Osteoblast (primary cell): ENCODE results near the gene ACTL7B. TPM values are rescaled to one million over a fixed set of nuclear protein-coding genes. Genes with fewer than 3 reads are reported as not detected.

Source experiments
- small RNA-seq: library from RNA; depleted of rRNA; stranded (forward); fragments of <200 nt; gene quantifications from one replicate; pipeline ENCODE3, GENCODE V24; 2012
- total RNA-seq: library from RNA; depleted of rRNA; stranded (reverse); fragments of >200 nt; gene quantifications from 2 replicates; pipeline ENCODE4 v1.2.3, GENCODE V29; 2012

ACTL7B gene
- total RNA-seq, 1 donor = not detected

Small RNAs within 50 kb of the gene (small RNA-seq; reads per million reads assigned to genes)
- gene AL359692.1 = not detected

Other genes starting within 250 kb of the ACTL7B start
- not detected in 2 replicates for gene ACTL7A, start 6.3 kb upstream of the ACTL7B start, total RNA-seq
- gene ELP1, start 78.1 kb upstream of the ACTL7B start, total RNA-seq = 23.0 and 24.2 TPM in 2 replicates
- gene ABITRAM, start 78.4 kb upstream of the ACTL7B start, total RNA-seq = 9.0 and 10.0 TPM in 2 replicates
- gene CTNNAL1, start 157.5 kb upstream of the ACTL7B start, total RNA-seq = 99.0 and 118 TPM in 2 replicates